Measurements from ENCODE around the gene ENDOU. TPM values are rescaled to one million over a fixed set of nuclear protein-coding genes. Genes with fewer than 3 reads are reported as not detected.

The ENDOU gene
- total RNA-seq, 4 donors from 2014 or later, result 0.42 to 1.9 (median 0.75) TPM

GRCh38 chr12:47700263-47700662 is 25.0 kb downstream of the ENDOU start:
- ATAC-seq, result no peak
- H3K4me3 ChIP-seq, result no peak overlapping the region
- WGBS, 2 donors (ENCODE audit: low coverage in 1 of 2), result 86 to 92% methylated on average over 2 of the region's 2 CpGs

DNA sequence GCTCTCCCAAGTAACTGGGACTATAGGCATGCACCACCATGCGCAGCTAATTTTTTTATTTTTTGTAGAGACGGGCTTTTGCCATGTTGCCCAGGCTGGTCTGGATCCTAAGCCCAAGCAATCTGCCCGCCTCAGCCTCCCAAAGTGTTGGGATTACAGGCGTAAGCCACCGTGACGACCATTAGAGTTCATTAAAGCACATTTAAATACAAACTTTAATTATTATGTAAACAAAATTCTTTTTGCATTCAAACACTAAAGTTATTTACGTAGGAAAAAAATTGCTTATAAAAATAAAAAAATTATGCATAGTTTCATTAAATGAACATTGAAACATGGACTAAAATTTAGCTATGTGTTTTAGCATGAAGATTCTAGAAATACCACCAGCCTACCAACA is 26.7 kb downstream of the ENDOU start:
- Histone ChIP-seq H3K36me3 (peaks cover 0 to 55% of the 10 kb centered on the region in 2 donors), H3K4me1 (peaks cover 0 to under 1% (median 0%) of the 10 kb centered on the region in 3 donors), H3K4me3 (no peak overlapping the region), H3K27ac (no peak overlapping the region), H3K27me3 (no peaks in the 10 kb centered on the region), H3K9me3 (no peaks in the 10 kb centered on the region)
- ATAC-seq, result no peak
- TF ChIP-seq POLR2A (IDR thresholded peaks at IDR 0.05) (no peak), EP300 (IDR thresholded peaks at IDR 0.05) (no peak), POLR2AphosphoS5 (IDR thresholded peaks at IDR 0.05) (no peak)
- TF ChIP-seq, protein P1, sequence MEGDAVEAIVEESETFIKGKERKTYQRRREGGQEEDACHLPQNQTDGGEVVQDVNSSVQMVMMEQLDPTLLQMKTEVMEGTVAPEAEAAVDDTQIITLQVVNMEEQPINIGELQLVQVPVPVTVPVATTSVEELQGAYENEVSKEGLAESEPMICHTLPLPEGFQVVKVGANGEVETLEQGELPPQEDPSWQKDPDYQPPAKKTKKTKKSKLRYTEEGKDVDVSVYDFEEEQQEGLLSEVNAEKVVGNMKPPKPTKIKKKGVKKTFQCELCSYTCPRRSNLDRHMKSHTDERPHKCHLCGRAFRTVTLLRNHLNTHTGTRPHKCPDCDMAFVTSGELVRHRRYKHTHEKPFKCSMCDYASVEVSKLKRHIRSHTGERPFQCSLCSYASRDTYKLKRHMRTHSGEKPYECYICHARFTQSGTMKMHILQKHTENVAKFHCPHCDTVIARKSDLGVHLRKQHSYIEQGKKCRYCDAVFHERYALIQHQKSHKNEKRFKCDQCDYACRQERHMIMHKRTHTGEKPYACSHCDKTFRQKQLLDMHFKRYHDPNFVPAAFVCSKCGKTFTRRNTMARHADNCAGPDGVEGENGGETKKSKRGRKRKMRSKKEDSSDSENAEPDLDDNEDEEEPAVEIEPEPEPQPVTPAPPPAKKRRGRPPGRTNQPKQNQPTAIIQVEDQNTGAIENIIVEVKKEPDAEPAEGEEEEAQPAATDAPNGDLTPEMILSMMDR (IDR thresholded peaks at IDR 0.05), result no peak
- 89 to 92% methylated on average over 7 of the region's 7 CpGs for WGBS, 2 donors (ENCODE audit: low coverage in 1 of 2)

More at GRCh38 chr12:47700263-47700662, 25.0 kb downstream of the ENDOU start:
- Histone ChIP-seq H3K27me3 (no peaks in the 10 kb centered on the region), H3K9me3 (no peaks in the 10 kb centered on the region), H3K36me3 (peaks cover 0 to 42% of the 10 kb centered on the region in 2 donors), H3K4me1 (peaks cover 0 to 17% (median 0%) of the 10 kb centered on the region in 3 donors), H3K27ac (no peak overlapping the region)
- no peak for TF ChIP-seq POLR2A (IDR thresholded peaks at IDR 0.05)
- TF ChIP-seq POLR2AphosphoS5 (IDR thresholded peaks at IDR 0.05), result no peak
- no peak for TF ChIP-seq EP300 (IDR thresholded peaks at IDR 0.05)

- Histone ChIP-seq H3K4me3 (no peak overlapping the region), H3K9me3 (no peaks in the 10 kb centered on the region), H3K27me3 (no peaks in the 10 kb centered on the region), H3K27ac (no peak overlapping the region), H3K4me1 (no peaks in the 10 kb centered on the region), H3K36me3 (peaks cover 0 to 61% of the 10 kb centered on the region in 2 donors)
- no peak for ATAC-seq
- TF ChIP-seq, protein P1 (IDR thresholded peaks at IDR 0.05), result no peak
- TF ChIP-seq EP300 (IDR thresholded peaks at IDR 0.05) (no peak), POLR2AphosphoS5 (IDR thresholded peaks at IDR 0.05) (no peak), POLR2A (IDR thresholded peaks at IDR 0.05) (no peak)
- WGBS, 2 donors (ENCODE audit: low coverage in 1 of 2), result 76 to 91% methylated on average over 4 of the region's 4 CpGs
These were observed 27.2 kb downstream of the ENDOU start for GRCh38 chr12:47698055-47698454.

DNA sequence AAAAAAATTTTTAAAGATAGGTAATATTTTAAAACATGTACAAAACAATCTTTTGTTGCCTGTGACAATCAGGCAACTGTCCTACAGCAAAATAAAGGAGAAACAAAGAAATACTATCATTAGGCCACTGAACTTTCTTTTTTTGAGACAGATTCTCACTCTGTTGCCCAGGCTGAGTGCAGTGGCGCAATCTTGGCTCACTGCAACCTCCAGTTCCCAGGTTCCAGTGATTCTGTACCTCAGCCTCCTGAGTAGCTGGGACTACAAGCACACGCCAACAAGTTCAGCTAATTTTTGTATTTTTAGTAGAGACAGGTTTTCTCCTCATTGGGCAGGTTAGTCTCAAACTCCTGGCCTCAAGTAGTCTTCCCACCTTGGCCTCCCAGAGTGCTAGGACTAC is 36.1 kb downstream of the ENDOU start:
- Histone ChIP-seq H3K9me3 (no peaks in the 10 kb centered on the region), H3K4me3 (no peak overlapping the region), H3K36me3 (peaks cover 0 to 75% of the 10 kb centered on the region in 2 donors), H3K4me1 (no peaks in the 10 kb centered on the region), H3K27ac (no peak overlapping the region), H3K27me3 (no peaks in the 10 kb centered on the region)
- TF ChIP-seq, protein P1 (IDR thresholded peaks at IDR 0.05), result no peak
- no peak for TF ChIP-seq EP300 (IDR thresholded peaks at IDR 0.05)
- TF ChIP-seq POLR2A (IDR thresholded peaks at IDR 0.05), result no peak
- no peak for TF ChIP-seq POLR2AphosphoS5 (IDR thresholded peaks at IDR 0.05)
- no peak for ATAC-seq
- WGBS, 2 donors (ENCODE audit: low coverage in 1 of 2), result 92 to 100% methylated on average over 2 of the region's 2 CpGs

GRCh38 chr12:47687636-47688035 is 37.7 kb downstream of the ENDOU start:
- H3K9me3 ChIP-seq, result no peaks in the 10 kb centered on the region
- no peaks in the 10 kb centered on the region for H3K4me1 ChIP-seq
- no peak for ATAC-seq
- H3K4me3 ChIP-seq, result no peak overlapping the region
- H3K27me3 ChIP-seq, result no peaks in the 10 kb centered on the region
- peaks cover 0 to 64% of the 10 kb centered on the region in 2 donors for H3K36me3 ChIP-seq
- WGBS, 2 donors (ENCODE audit: low coverage in 1 of 2), result 57 to 67% methylated on average over 3 of the region's 3 CpGs
- H3K27ac ChIP-seq, result no peak overlapping the region
- TF ChIP-seq, protein P1 (IDR thresholded peaks at IDR 0.05), result no peak
- TF ChIP-seq POLR2A (IDR thresholded peaks at IDR 0.05) (no peak), POLR2AphosphoS5 (IDR thresholded peaks at IDR 0.05) (no peak), EP300 (IDR thresholded peaks at IDR 0.05) (no peak)

All from gastroesophageal sphincter (tissue), 4 donors.